ENCODE results near the gene ALG12.

GRCh38 chr22:49947296-49947622 lies 29.0 kb upstream of the ALG12 start:
- TF ChIP-seq YY1 (IDR thresholded peaks at IDR 0.05; ENCODE audit: low read depth, low read length) = no peak
- no peak for TF ChIP-seq POLR2A (IDR thresholded peaks at IDR 0.05; ENCODE audit: control extremely low read depth in 1 of 2, low read depth in 2 of 2, low read length in 2 of 2)
- TF ChIP-seq CTCF (IDR thresholded peaks at IDR 0.05; ENCODE audit: control extremely low read depth in 1 of 3, insufficient read depth in 1 of 3, low read depth in 1 of 3, low read length in 3 of 3) = no peak
- TF ChIP-seq RNF2 (IDR thresholded peaks at IDR 0.05; ENCODE audit: borderline replicate concordance, low read depth, low read length, missing control alignments, poor library complexity, severe bottlenecking) = no peak
- no peak for TF ChIP-seq RAD21 (IDR thresholded peaks at IDR 0.05 in 1 of 2, conservative IDR thresholded peaks at IDR 0.05 in 1 of 2; ENCODE audit: low read depth in 2 of 2, low read length in 2 of 2)

All from H1 (cell line).